K562 (cell line): Measurements from ENCODE around the gene APOM. TPM values are rescaled to one million over a fixed set of nuclear protein-coding genes. Genes with fewer than 3 reads are reported as not detected.

ENCODE experiments used
- ARNT ChIP-seq, 2 experiments: fragments of 450-650 bp; IDR thresholded peaks; 2 replicates each; pipeline ENCODE4 v1.6.1; 2016; ENCODE audit warnings: mild to moderate bottlenecking in 1 of 2
- CHCHD3 ChIP-seq: fragments of 250-450 bp; sonication (Bioruptor Pico); IDR thresholded peaks from 2 replicates; pipeline ENCODE4 v2.1.2; 2022; ENCODE audit warnings: mild to moderate bottlenecking
- CHD2 ChIP-seq: IDR thresholded peaks from 2 replicates; pipeline ENCODE4 v1.6.1; 2011; ENCODE audit warnings: low read depth, low read length
- GABPA ChIP-seq: fragments of 200-800 bp; sonication (Bioruptor generic); conservative IDR thresholded peaks from 2 replicates; pipeline ENCODE4 v1.6.1; 2016; ENCODE audit warnings: low read depth, missing genetic modification characterization, missing compliant biosample characterization
- MGA ChIP-seq: fragments of 450-650 bp; IDR thresholded peaks from 2 replicates; pipeline ENCODE4 v1.6.1; 2016; ENCODE audit warnings: mild to moderate bottlenecking, moderate library complexity
- NCOA2 ChIP-seq, 2 experiments: fragments of 450-650 bp; IDR thresholded peaks; 2 replicates each; pipeline ENCODE4 v1.6.1; 2018; ENCODE audit warnings: mild to moderate bottlenecking in 2 of 2, moderate library complexity in 1 of 2; ENCODE audit not compliant: partially characterized antibody in 2 of 2
- POU5F1 ChIP-seq: fragments of 150-350 bp; IDR thresholded peaks from 2 replicates; pipeline ENCODE4 v1.6.1; 2014; ENCODE audit warnings: borderline replicate concordance, low read length, low read depth, mild to moderate bottlenecking; ENCODE audit not compliant: partially characterized antibody
- RB1 ChIP-seq: fragments of 450-650 bp; IDR thresholded peaks from 2 replicates; pipeline ENCODE4 v1.6.1; 2017; ENCODE audit warnings: low read depth, mild to moderate bottlenecking
- RBM22 ChIP-seq: fragments of 200-400 bp; formaldehyde crosslinking; IDR thresholded peaks from 2 replicates; pipeline ENCODE4 v1.6.1; 2018; ENCODE audit warnings: low read length, low read depth; ENCODE audit not compliant: poor library complexity, severe bottlenecking
- SP1 ChIP-seq: sonication (generic); formaldehyde crosslinking; IDR thresholded peaks from 2 replicates; pipeline ENCODE4 v1.8.1; 2022; ENCODE audit warnings: mild to moderate bottlenecking, missing genetic modification reagents
- polyA plus RNA-seq, 8 experiments: library from polyadenylated mRNA; depleted of rRNA in 4 of 8; stranded (reverse) in 5 of 8; unstranded in 3 of 8; fragments of >200 nt; fragmentation: Nextera tagmentation in 2 of 8; fragmentation: Illumina TruSeq in 1 of 8; extraction: Ambion mirVana in 2 of 8; extraction: Trizol in 1 of 8; gene quantifications; 2 replicates each; pipeline versions ENCODE4 v1.2.1 to v1.2.3, GENCODE V29; 2011 to 2014; ENCODE audit warnings: inconsistent platforms in 1 of 8, missing spikeins in 1 of 8
- total RNA-seq, 7 experiments: library from RNA; depleted of rRNA in 6 of 7; stranded (reverse); fragments of >200 nt in 6 of 7; fragmentation: Illumina TruSeq in 2 of 7; extraction: Trizol in 2 of 7; gene quantifications; 2 replicates each; pipeline versions ENCODE4 v1.2.1 to v1.2.3, GENCODE V29; 2011 to 2021; ENCODE audit warnings: low replicate concordance in 1 of 7

The APOM gene
- total and polyA plus RNA-seq, 9 of the 15 experiments (the other 6 are each of a cell fraction or from before 2014, with no cell fraction given), result 5.7 to 24.3 (median 10.4) TPM

- TF ChIP-seq MGA, result peak; percentile 95
- peak; percentile 96 for TF ChIP-seq SP1 (CRISPR knock-in tag)
- TF ChIP-seq CHD2, result peak; percentile 61
- peak in 1 of 2 experiments; percentile 58; a peak in 1 of 4 replicates for TF ChIP-seq ARNT (IDR thresholded peaks at IDR 0.05)
- no peak for TF ChIP-seq POU5F1
- TF ChIP-seq RB1, result peak; percentile 79; the same call in 1 of the 2 replicates
- peak; percentile 80; the same call in 1 of the 2 replicates for TF ChIP-seq CHCHD3
- no peak for TF ChIP-seq NCOA2 (IDR thresholded peaks at IDR 0.05; ENCODE audit: partially characterized antibody in 2 of 2)
- peak; percentile 69 for TF ChIP-seq GABPA (tag)
- TF ChIP-seq RBM22, result no peak
These were observed 35.7 kb upstream of the APOM start (continued) for GRCh38 chr6:31619805-31620585.
